GM18499 (cell line): Measurements from ENCODE around the gene CCR5AS.
"Not testable (repeated sequence)": the region's sequence is repeated elsewhere in the genome, so short reads cannot be mapped to it uniquely, and the experiment has no call there.

Experiments used
- ATAC-seq: cut with Tn5 transposase; IDR thresholded peaks from one replicate; pipeline ENCODE4 v1.9.1; 2021; ENCODE audit warnings: moderate number of reproducible peaks; ENCODE audit not compliant: insufficient read depth, unreplicated experiment

The CCR5AS gene

GRCh38 chr3:46407970-46408369, 1.1 kb upstream of the CCR5AS start:
- ATAC-seq: no peak

- ATAC-seq: no peak
Observed at GRCh38 chr3:46406443-46406787, 451 bp downstream of the CCR5AS start.

GRCh38 chr3:46405301-46406019, 1.4 kb downstream of the CCR5AS start:
- ATAC-seq: no peak

DNA sequence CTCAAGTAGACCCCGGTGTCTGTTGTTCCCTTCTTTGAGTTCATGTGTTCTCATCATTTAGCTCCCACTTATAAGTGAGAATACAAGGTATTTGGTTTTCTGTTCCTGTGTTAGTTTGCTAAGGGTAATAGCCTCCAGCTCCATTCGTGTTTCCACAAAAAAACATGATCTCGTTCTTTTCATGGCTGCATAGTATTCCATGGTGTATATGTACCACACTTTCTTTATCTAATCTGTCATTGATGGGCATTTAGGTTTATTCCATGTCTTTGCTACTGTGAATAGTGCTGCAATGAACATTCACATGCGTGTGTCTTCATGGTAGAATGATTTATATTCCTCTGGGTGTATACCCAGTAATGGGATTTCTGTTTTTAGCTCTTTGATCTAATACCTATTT, 4.0 kb downstream of the CCR5AS start:
- ATAC-seq: not testable (repeated sequence)

- no peak for ATAC-seq
Observed at GRCh38 chr3:46401579-46401978, 5.3 kb downstream of the CCR5AS start.

- no peak for ATAC-seq
Observed at GRCh38 chr3:46400846-46401245, 6.0 kb downstream of the CCR5AS start.

- no peak for ATAC-seq
Observed at GRCh38 chr3:46400000-46400734, 6.7 kb downstream of the CCR5AS start.

DNA sequence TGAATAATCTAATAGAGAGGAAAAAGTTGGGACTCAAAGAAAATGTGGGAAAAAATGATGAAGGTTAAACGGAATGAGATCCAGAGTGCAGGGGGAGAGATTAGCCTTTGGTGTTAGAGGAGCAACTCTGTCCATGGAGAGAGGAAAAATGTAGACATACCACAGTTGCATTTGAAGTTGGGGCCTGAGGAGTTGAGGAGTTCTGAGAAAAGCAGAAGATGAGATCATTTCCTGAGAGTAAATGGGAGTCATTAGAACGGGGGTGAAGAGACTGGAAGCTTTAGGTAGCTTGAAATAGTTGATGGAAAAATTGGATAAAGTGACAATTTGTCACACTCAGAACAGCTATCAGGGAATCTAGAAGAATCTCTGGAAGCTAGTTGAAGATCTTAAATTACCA, 7.3 kb downstream of the CCR5AS start:
- no peak for ATAC-seq

DNA sequence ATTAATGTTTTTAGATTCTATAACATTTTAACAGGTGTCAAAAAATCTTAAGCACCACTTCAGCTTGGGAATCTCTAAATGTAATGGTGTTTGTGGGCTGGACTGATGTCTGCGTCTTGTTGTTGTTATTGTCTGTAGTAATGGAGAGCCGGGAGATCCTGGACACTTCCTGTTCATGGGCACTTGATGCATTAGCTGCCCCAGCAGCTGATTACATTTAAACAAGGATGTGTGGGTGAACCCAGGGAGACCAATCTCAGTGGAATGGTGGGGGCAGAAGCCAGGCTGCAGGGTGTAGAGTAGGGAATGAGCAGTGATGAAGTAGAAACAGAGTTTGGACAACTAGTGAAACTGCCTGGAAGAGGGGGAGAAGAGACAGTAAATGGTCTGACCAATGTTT, 7.8 kb downstream of the CCR5AS start:
- ATAC-seq: no peak

GRCh38 chr3:46398186-46398955, 8.5 kb downstream of the CCR5AS start:
- no peak for ATAC-seq

DNA sequence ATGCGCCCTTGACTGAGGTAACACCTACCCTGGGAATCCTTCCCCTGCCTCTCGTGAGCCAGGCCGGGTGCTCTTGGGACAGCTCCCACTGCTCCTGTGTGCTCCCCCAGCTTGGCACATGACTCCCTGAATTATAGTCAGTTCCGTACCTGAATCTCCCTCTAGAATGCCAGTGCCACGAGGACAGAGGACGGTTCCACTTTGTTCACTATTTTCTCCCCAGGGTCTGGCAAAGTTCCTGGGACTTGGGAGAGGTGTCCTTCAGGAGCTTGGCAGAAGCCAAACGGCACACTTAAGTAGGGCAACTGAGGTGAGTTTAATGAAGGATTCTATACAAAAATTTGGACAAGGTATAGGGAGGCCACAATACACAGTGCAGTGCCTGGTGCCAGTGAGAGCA, 9.8 kb downstream of the CCR5AS start:
- ATAC-seq: no peak

- ATAC-seq: no peak
Observed at GRCh38 chr3:46395766-46396530, 10.9 kb downstream of the CCR5AS start.

GRCh38 chr3:46395210-46395661, 11.6 kb downstream of the CCR5AS start:
- no peak for ATAC-seq

GRCh38 chr3:46393554-46394434, 13.1 kb downstream of the CCR5AS start:
- no peak for ATAC-seq

GRCh38 chr3:46393011-46393410, 13.9 kb downstream of the CCR5AS start:
- no peak for ATAC-seq

GRCh38 chr3:46391526-46391925, 15.3 kb downstream of the CCR5AS start:
- not testable (repeated sequence) for ATAC-seq

DNA sequence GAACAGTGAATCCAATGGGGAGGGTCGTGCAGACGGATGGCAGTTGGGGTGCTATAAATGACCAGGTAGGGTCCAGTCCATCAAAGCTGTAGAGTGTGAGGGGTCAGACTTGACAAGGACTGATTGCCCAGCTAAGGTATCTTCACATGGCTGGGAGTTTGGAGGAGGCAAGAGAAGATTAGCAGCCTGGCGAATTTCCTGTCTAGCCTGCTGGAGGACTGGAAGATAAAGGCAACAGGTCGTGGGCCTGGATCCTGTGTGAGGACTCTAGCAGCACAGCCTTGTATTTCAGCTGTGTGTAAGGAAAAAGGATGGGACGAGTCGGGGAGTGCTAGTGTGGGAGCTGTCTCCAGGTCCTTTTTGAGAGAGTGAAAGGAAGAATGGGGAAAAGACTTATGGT, 17.6 kb downstream of the CCR5AS start:
- no peak for ATAC-seq

- not testable (repeated sequence) for ATAC-seq
Observed at GRCh38 chr3:46388847-46389246, 18.0 kb downstream of the CCR5AS start.

- no peak for ATAC-seq
Observed at GRCh38 chr3:46386205-46386604, 20.7 kb downstream of the CCR5AS start.

GRCh38 chr3:46383951-46384330, 22.9 kb downstream of the CCR5AS start:
- no peak for ATAC-seq
